ENCODE data around the gene EYS. TPM values are rescaled to one million over a fixed set of nuclear protein-coding genes. Genes with fewer than 3 reads are reported as not detected.
"Not testable (repeated sequence)": the region's sequence is repeated elsewhere in the genome, so short reads cannot be mapped to it uniquely, and the experiment has no call there.

EYS gene
- total RNA-seq, 2 experiments from 2014 or later: not detected

GRCh38 chr6:63919556-63920110 is 1787.4 kb downstream of the EYS start:
- no peak overlapping the region for H3K27ac Mint-ChIP-seq
- no peaks in the 10 kb centered on the region for H3K4me1 Mint-ChIP-seq (ENCODE audit: low read depth)
- peaks cover 4% of the 10 kb centered on the region for H3K27me3 Mint-ChIP-seq (ENCODE audit: low read depth)
- H3K36me3 Mint-ChIP-seq (ENCODE audit: low read depth): no peaks in the 10 kb centered on the region
- no peak overlapping the region for H3K4me3 Mint-ChIP-seq
- H3K9me3 Mint-ChIP-seq: no peaks in the 10 kb centered on the region
- CTCF ChIA-PET: interaction anchor here (0.7 to 0.8 kb wide), 2 partner anchors 51 to 568 kb away, joined by 3 read pairs; no protein-coding TSS in a partner anchor
- DNase-seq: no peak
- intact Hi-C loops (cut with micrococcal nuclease): no loop called here

- intact Hi-C loops (cut with micrococcal nuclease): no loop called here
- no peak for DNase-seq
- CTCF ChIA-PET: no interaction called here
- Mint-ChIP-seq H3K9me3 (no peaks in the 10 kb centered on the region), H3K27me3 (ENCODE audit: low read depth) (no peaks in the 10 kb centered on the region), H3K4me1 (ENCODE audit: low read depth) (no peaks in the 10 kb centered on the region), H3K27ac (no peak overlapping the region), H3K36me3 (ENCODE audit: low read depth) (no peaks in the 10 kb centered on the region), H3K4me3 (no peak overlapping the region)
Measured at GRCh38 chr6:63912887-63913286, 1794.1 kb downstream of the EYS start.

- no peak overlapping the region for H3K27ac Mint-ChIP-seq
- no peaks in the 10 kb centered on the region for H3K36me3 Mint-ChIP-seq (ENCODE audit: low read depth)
- intact Hi-C loops (cut with micrococcal nuclease): no loop called here
- CTCF ChIA-PET: no interaction called here
- DNase-seq: no peak
- no peak overlapping the region for H3K4me3 Mint-ChIP-seq
- no peaks in the 10 kb centered on the region for H3K4me1 Mint-ChIP-seq (ENCODE audit: low read depth)
- H3K9me3 Mint-ChIP-seq: no peaks in the 10 kb centered on the region
- no peaks in the 10 kb centered on the region for H3K27me3 Mint-ChIP-seq (ENCODE audit: low read depth)
Measured at GRCh38 chr6:63910863-63911551, 1796.0 kb downstream of the EYS start.

GRCh38 chr6:63904650-63905248 is 1802.3 kb downstream of the EYS start:
- H3K4me3 Mint-ChIP-seq: no peak overlapping the region
- H3K4me1 Mint-ChIP-seq (ENCODE audit: low read depth): peaks cover 2% of the 10 kb centered on the region
- DNase-seq: no peak
- H3K9me3 Mint-ChIP-seq: no peaks in the 10 kb centered on the region
- H3K36me3 Mint-ChIP-seq (ENCODE audit: low read depth): no peaks in the 10 kb centered on the region
- intact Hi-C loops (cut with micrococcal nuclease): no loop called here
- H3K27ac Mint-ChIP-seq: no peak overlapping the region
- CTCF ChIA-PET: no interaction called here
- no peaks in the 10 kb centered on the region for H3K27me3 Mint-ChIP-seq (ENCODE audit: low read depth)

GRCh38 chr6:63899550-63899949 is 1807.5 kb downstream of the EYS start:
- Mint-ChIP-seq H3K4me3 (no peak overlapping the region), H3K36me3 (ENCODE audit: low read depth) (no peaks in the 10 kb centered on the region), H3K27ac (no peak overlapping the region), H3K27me3 (ENCODE audit: low read depth) (no peaks in the 10 kb centered on the region), H3K4me1 (ENCODE audit: low read depth) (no peaks in the 10 kb centered on the region), H3K9me3 (no peaks in the 10 kb centered on the region)
- DNase-seq: no peak
- CTCF ChIA-PET: no interaction called here
- intact Hi-C loops (cut with micrococcal nuclease): no loop called here

- H3K36me3 Mint-ChIP-seq (ENCODE audit: low read depth): no peaks in the 10 kb centered on the region
Measured at GRCh38 chr6:63897952-63898351, 1809.1 kb downstream of the EYS start.

GRCh38 chr6:63897459-63897858 is 1809.6 kb downstream of the EYS start:
- Mint-ChIP-seq H3K27ac (no peak overlapping the region), H3K4me1 (ENCODE audit: low read depth) (no peaks in the 10 kb centered on the region), H3K36me3 (ENCODE audit: low read depth) (no peaks in the 10 kb centered on the region), H3K9me3 (no peaks in the 10 kb centered on the region), H3K4me3 (no peak overlapping the region), H3K27me3 (ENCODE audit: low read depth) (no peaks in the 10 kb centered on the region)
- intact Hi-C loops (cut with micrococcal nuclease): no loop called here
- CTCF ChIA-PET: no interaction called here
- no peak for DNase-seq

More at GRCh38 chr6:63897952-63898351, 1809.1 kb downstream of the EYS start:
- intact Hi-C loops (cut with micrococcal nuclease): no loop called here
- CTCF ChIA-PET: no interaction called here
- no peaks in the 10 kb centered on the region for H3K9me3 Mint-ChIP-seq
- no peak for DNase-seq
- H3K4me1 Mint-ChIP-seq (ENCODE audit: low read depth): no peaks in the 10 kb centered on the region
- H3K4me3 Mint-ChIP-seq: no peak overlapping the region
- H3K27ac Mint-ChIP-seq: no peak overlapping the region
- H3K27me3 Mint-ChIP-seq (ENCODE audit: low read depth): no peaks in the 10 kb centered on the region

GRCh38 chr6:63888416-63888815 is 1818.6 kb downstream of the EYS start:
- peaks cover 12% of the 10 kb centered on the region for H3K27me3 Mint-ChIP-seq (ENCODE audit: low read depth)
- no peaks in the 10 kb centered on the region for H3K4me1 Mint-ChIP-seq (ENCODE audit: low read depth)
- H3K27ac Mint-ChIP-seq: no peak overlapping the region
- no peaks in the 10 kb centered on the region for H3K36me3 Mint-ChIP-seq (ENCODE audit: low read depth)
- no peak overlapping the region for H3K4me3 Mint-ChIP-seq
- H3K9me3 Mint-ChIP-seq: no peaks in the 10 kb centered on the region
- CTCF ChIA-PET: no interaction called here
- intact Hi-C loops (cut with micrococcal nuclease): no loop called here
- no peak for DNase-seq

GRCh38 chr6:63887804-63888203 is 1819.2 kb downstream of the EYS start:
- intact Hi-C loops (cut with micrococcal nuclease); H3K36me3 Mint-ChIP-seq (ENCODE audit: low read depth); H3K4me3 Mint-ChIP-seq; DNase-seq; H3K4me1 Mint-ChIP-seq (ENCODE audit: low read depth); CTCF ChIA-PET; H3K27ac Mint-ChIP-seq; H3K9me3 Mint-ChIP-seq: not testable (repeated sequence)
- peaks cover 12% of the 10 kb centered on the region for H3K27me3 Mint-ChIP-seq (ENCODE audit: low read depth)

GRCh38 chr6:63887002-63887751 is 1819.8 kb downstream of the EYS start:
- DNase-seq: no peak
- no peaks in the 10 kb centered on the region for H3K4me1 Mint-ChIP-seq (ENCODE audit: low read depth)
- no peak overlapping the region for H3K27ac Mint-ChIP-seq
- H3K27me3 Mint-ChIP-seq (ENCODE audit: low read depth): peaks cover 12% of the 10 kb centered on the region
- no peaks in the 10 kb centered on the region for H3K36me3 Mint-ChIP-seq (ENCODE audit: low read depth)
- intact Hi-C loops (cut with micrococcal nuclease): no loop called here
- no peak overlapping the region for H3K4me3 Mint-ChIP-seq
- no peaks in the 10 kb centered on the region for H3K9me3 Mint-ChIP-seq
- CTCF ChIA-PET: no interaction called here

GRCh38 chr6:63886341-63886740 is 1820.7 kb downstream of the EYS start:
- CTCF ChIA-PET: no interaction called here
- intact Hi-C loops (cut with micrococcal nuclease): no loop called here

GRCh38 chr6:63883597-63883996 is 1823.4 kb downstream of the EYS start:
- CTCF ChIA-PET: no interaction called here
- no peak overlapping the region for H3K27ac Mint-ChIP-seq
- H3K36me3 Mint-ChIP-seq (ENCODE audit: low read depth): no peaks in the 10 kb centered on the region
- H3K4me1 Mint-ChIP-seq (ENCODE audit: low read depth): no peaks in the 10 kb centered on the region
- no peak for DNase-seq
- H3K4me3 Mint-ChIP-seq: no peak overlapping the region
- no peaks in the 10 kb centered on the region for H3K9me3 Mint-ChIP-seq
- intact Hi-C loops (cut with micrococcal nuclease): no loop called here
- H3K27me3 Mint-ChIP-seq (ENCODE audit: low read depth): peaks cover 12% of the 10 kb centered on the region

More at GRCh38 chr6:63886341-63886740, 1820.7 kb downstream of the EYS start:
- no peaks in the 10 kb centered on the region for H3K9me3 Mint-ChIP-seq
- H3K27ac Mint-ChIP-seq: no peak overlapping the region
- no peaks in the 10 kb centered on the region for H3K4me1 Mint-ChIP-seq (ENCODE audit: low read depth)
- no peak overlapping the region for H3K4me3 Mint-ChIP-seq
- peaks cover 12% of the 10 kb centered on the region for H3K27me3 Mint-ChIP-seq (ENCODE audit: low read depth)
- no peak for DNase-seq
- no peaks in the 10 kb centered on the region for H3K36me3 Mint-ChIP-seq (ENCODE audit: low read depth)

All from activated naive CD4-positive, alpha-beta T cell treated with anti-CD3 and anti-CD28 coated beads for 36 hours (primary cell).